Activated CD4-positive, alpha-beta T cell treated with anti-CD3 and anti-CD28 coated beads, Interleukin-2, amount 50 U/mL, for 1 hour (primary cell): ENCODE data around the gene NUDT14.

ENCODE experiments used
- DNase-seq: peaks from one replicate; pipeline ENCODE4 v3.0.0-alpha.2; 2020

NUDT14 gene

DNA sequence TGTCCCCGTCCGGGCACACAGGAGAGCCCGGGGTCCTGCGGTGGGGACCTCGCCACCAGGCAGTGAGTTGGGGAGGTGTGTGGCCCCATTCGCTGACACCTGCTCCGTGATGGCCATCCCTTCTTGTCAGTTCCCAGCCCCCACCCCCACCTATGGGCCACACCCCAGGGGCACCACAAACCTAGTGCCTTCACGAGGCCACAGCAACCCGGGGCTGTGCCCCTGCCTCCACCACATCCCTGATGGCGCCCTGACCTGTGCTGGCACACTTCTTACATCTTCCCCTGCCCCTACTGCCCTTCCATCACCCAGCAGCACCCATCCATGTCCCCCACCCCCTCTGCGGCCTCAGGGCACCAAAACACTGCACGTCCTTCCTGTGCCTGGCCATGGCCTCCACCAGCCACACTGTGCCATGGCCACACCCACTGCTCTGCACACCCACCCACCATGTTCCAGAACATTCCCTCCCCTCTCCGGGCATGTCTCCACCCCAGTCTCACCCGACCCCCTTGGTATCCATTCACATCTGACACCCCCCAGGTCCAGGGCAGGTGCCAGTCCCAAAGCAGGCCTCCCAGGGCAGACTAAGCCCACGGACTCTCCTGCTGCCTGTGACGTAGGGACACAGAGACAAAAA lies 37.0 kb downstream of the NUDT14 start:
- DNase-seq = no peak

DNA sequence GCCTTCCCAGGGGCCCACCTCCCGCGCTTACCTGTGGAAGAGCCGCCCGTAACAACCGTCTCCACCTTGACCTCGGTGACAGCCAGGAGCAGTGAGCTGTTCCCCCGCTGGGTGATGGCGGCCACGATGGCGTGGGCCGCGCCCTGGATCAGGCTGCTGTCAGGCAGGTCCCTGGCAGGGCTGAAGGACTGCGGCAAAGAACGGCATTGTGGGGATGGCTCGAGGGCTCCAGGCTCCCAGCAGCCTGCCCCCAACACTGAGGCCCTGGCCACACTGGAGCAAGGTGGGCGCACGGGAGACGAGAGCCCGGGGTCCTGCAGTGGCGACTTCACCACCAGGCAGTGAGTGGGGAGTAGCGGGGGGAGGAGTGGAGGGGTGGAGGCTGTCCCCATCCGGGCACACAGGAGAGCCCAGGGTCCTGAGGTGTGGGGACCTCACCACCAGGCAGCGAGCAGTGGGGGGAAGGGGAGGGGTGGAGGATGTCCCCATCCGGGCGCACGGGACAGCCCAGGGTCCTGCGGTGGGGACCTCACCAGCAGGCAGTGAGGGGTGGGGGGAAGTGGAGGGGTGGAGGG lies 37.6 kb downstream of the NUDT14 start:
- no peak for DNase-seq

DNA sequence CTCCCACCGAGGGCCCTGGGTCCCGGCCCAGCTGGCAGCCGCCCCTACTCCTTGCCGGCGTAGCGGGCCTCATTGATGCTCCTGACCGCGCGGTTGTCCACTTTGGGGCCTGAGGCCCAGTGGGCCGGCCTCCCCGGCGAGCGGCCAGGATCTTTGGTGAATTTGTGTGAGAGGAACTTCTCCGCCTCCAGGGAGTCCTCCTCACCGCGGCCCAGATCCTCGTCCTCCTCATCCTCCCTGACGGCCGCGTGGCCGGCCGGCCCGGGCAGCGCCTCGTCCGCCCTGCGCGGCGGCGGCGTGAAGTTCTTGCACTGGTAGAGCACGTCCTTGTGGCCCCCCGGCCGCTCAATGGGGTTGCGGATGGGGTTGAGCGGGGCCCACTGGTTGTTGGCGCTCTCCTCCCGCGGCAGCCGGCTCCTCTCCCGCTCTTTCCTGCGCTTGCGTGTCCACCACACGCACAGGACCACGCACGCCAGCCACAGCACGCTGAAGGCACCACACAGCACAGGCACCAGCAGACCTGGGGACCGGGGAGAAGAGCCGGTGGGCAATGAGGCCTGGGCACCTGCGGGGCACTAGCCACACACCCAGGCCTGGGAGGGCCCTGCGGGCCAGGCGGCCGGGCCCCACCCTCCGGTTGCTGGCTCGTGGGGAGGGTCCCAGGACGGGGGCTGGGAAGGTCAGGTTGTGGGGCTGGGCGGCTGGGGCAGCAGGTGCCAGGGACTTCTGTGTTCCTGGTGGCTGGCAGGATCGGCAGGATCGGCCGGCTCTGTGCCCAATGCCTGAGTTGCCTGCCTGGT lies 38.3 kb downstream of the NUDT14 start:
- no peak for DNase-seq

DNA sequence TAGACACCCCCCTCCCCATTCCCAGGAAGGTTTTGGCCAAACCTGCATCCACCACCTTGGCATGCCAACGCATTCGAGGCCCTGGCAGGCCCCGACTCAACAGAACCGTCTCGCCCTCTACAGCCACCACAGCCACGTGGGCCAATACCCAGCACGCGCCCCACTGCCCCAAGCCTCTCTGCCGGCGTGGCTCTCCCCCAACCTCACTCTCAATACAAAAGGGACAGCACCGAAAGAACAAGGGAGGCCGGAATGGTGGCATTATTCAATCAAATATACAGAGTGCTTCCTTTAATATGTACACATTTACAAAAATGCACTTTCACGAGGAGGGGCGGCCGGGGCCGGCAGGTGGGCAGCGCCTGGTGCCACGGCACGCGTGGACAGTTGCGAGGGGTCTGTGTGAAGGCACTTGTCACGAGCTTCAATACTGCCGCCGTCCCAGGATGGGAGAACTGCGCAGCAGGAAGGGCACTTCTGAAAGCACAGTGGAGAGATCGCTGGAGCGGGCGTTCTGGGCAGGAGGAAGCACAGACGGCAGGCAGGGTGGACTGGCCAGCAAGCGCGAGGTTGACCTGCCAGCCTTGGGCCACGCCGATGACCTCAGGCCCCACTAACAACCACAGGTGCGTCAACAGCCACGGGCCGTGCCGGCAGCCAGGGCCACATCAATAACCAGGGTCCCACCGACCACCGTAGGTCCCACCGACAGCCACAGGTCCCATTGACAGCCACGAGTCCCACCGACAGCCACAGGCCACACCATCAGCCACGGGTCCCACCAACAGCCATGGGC lies 39.4 kb downstream of the NUDT14 start:
- DNase-seq = no peak

DNA sequence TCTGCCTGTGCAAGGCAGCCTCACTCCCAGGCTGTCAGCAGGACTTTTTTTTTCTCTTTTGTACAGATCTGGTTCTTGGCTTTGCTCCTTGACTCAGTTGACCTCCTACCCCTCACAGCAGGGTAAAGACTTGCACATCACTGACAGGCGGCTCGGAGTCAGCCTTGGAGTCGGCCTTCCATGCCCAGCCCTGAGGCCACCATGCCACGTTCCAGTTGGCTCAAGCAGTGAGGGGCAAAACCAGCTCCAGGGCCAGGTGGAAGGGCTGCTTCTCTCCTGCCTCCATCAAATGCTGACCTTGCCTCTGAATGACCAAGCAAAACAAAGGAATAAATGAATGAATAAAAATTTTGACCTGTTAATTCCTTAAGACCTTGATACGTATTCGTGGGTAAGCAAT lies 40.1 kb downstream of the NUDT14 start:
- DNase-seq = no peak

DNA sequence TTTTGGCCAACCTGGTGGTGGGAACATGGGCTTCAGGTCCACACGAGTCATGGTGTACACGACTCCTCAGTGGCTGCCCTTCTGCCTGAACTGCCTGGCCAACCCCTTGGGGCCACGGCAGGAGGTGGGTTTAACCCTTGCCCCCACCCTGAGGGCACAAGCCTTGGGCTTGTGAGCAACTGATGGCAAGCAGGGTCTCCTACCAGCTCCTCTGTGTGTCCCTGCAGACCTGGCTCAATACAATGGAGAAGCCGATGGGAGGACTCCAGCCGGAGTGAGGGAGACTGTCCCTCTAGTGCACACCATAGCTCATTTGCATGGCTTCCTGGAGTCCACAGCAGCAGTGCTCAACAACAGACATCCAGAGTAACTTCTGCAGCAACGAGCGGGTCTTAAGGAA lies 40.5 kb downstream of the NUDT14 start:
- DNase-seq = no peak

DNA sequence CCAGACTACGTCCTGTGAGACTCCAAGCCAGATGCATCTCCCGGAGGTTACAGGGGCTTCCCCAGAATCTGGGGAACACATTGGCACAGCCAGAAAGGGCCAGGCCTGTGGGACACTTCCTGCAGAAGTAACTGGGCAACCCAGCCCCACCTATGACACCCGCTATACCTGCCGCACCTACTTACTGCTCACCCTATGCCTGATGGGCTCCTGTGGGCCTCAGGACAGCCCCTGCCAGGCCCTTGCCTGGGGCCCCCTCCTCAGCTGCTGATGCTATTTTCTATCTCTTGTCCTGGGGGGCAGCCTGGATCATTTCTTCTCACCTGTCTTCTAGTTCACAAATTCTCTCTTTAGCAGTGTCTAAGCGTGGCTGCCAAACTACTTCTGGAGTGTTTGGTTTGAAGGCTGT lies 41.3 kb downstream of the NUDT14 start:
- no peak for DNase-seq

DNA sequence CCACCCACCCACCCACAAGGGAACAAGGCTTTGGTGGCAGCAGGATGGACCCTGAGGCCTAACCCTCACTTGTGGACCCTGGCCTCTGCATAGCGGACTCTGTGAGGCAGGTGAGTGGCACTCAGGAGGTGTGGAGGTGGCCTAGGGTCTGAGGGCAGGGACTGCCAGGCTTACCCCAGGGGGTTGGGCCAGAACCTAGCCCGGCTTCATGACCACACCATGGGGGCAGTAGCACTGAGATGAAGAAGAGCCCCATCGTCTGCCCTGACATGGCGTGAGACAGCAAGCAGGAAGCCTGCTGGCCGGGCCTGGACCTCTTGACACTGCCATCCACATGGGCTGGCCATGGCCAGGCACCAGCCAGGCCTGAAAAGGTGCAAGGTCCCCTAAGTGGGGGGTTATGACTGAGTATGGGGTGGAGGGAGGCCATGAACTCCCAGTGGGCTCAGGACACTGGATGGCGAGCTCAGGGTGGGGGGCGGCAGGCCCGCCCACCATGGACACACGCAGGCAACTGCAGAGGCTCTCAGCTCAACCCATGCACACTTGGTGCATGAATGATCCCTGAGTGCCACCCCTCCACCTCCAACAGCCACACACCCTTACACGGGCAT lies 41.8 kb downstream of the NUDT14 start:
- no peak for DNase-seq

DNA sequence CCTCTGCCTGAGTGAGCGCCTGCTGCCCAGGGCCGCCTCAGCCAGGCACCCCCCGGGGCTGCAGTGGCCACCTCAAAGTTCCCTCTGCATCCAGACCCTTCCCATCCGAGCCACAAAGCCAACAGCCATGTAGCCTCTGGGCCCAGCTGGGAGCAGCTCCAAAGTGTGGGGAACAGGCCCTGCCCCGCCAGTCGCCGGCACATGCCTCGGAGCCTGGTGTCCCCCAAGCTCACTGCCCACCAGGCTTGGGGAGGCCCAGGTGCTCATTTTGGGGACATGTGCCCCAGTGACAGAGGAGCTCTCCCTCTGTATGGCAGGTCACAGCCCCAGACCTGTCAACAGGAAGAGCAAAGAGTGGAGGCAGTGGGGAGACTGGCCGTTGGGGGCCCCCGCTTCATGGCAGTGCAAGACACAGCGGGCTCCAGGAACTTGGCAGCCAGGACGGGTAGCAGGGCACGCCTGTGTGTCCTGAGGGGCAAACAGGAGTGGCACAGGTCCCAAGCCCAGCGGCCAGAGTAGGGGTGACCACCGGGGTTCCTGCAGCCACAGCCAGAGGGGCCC lies 42.5 kb downstream of the NUDT14 start:
- DNase-seq = no peak

DNA sequence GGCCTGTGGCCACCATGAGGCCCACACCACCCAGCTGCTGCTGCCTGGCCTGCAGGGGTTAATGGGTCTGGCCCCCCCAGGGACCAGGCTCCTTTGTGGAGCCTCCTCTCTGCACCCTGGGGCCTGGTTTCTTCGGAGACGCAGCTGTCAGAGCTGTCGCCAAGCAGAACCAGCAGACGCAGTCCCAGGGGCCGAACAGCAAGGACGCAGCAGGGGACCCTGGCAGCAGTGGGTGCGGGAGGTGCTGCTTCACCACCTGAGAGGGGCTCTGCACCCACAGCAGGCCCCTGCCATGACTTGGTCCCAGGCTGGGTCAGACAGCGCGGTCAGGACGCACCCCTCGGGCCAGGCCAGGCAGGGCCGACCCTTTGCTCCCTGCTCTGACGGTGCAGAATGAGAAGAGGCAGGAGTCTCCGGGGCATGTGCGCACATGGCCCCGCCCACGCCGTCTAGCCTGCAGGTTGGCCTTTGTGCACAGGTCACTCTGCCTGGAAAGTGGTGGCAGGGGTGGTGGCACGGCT lies 43.0 kb downstream of the NUDT14 start:
- no peak for DNase-seq

DNA sequence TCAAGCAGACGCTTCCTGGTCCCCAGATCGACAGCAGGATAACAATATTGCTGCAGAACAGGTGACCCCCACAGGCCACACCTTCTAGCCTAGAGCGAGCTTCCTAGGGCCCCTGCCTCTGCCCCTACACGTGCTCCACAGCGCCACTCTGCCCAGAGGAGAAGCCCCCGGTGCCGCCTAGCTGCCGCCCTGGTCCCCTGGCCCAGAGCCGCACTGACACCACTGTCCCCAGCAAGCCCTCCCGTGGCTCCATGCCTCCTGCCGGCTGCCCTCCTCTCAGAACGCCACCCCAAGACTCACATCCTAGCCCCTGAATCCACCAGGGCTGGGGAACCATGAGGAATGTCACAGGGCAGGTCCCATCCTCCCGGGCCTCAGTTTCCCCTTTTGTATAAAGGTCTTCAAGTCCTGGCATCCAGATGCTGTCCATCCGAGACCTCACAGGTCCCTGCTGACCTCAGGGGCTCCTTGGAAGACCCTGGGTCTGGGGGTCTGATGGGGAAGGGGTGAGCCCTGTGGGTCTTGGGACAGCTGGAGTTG lies 43.6 kb downstream of the NUDT14 start:
- no peak for DNase-seq

DNA sequence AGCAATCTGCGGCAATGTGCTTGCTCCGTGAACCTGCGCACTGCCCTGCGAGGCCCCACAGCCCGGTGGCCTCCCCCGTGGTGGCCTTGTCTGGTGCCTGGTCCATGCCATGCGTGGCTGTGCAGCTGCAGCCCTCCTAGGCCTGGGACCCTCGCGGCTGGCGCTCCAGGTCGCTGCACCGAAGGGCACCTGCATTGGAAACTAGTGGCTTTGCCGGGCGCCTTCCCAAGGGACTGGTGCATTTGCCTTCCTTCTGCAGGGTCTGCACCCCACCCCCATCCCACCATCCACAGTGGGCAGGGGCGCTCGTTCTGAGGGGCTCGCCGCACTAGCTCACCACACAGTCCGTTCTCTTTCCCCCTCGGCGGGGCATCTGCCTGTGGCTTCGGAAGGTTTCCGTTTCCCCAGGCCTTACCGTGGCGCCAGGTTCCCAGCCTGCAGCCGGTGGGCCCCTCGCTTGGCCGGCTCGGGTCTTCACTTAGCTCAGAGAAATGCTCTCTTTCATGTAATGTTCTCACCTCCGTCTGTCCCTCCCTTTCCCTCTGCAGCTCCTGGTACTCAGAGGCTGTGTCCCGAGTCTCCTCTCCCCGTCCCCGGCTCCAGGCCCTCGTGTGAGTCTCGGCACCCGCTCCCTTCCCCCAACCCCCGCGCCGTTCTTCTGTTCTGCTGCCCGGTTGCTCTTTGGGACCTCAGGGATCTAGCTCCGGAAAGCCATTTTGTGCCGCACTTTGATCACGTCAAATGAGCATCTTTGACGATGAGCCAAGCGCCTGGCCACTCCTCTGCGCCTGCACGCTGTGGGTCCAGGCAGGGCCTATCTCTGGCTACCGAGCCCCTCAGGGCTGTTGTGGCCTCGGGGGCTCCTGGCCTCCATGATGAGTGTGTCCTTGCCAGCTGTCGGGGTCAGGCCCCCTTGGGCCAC lies 44.5 kb downstream of the NUDT14 start:
- DNase-seq = no peak

DNA sequence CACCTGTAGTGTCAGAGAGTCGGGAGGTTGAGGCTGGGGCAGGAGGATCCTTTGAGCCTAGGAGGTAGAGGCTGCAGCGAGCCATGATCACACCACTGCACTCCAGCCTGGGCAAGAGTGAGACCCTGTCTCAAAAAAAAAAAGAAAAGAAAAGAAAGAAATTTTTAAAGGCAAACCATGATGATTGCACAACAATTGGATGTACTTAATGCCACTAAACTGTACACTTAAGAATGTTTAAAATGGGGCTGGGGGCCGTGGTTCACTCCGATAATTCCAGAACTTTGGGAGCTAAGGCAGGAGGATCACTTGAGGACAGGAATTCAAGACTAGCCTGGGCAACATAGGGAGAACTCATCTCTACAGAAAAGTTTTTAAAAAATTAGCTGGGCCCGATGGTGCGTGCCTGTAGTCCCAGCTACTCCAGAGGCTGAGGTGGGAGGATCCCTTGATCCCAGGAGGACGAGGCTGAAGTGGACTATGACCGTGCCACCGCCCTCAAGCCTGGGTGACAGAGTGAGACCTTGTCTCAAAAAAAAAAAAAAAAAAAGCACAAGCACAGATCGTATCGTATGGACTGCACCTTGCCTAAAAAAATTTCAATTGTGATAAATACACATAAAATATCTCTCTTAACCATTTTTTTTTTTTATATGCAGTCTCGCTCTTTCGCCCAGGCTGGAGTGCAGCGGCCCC lies 45.3 kb downstream of the NUDT14 start:
- no peak for DNase-seq

DNA sequence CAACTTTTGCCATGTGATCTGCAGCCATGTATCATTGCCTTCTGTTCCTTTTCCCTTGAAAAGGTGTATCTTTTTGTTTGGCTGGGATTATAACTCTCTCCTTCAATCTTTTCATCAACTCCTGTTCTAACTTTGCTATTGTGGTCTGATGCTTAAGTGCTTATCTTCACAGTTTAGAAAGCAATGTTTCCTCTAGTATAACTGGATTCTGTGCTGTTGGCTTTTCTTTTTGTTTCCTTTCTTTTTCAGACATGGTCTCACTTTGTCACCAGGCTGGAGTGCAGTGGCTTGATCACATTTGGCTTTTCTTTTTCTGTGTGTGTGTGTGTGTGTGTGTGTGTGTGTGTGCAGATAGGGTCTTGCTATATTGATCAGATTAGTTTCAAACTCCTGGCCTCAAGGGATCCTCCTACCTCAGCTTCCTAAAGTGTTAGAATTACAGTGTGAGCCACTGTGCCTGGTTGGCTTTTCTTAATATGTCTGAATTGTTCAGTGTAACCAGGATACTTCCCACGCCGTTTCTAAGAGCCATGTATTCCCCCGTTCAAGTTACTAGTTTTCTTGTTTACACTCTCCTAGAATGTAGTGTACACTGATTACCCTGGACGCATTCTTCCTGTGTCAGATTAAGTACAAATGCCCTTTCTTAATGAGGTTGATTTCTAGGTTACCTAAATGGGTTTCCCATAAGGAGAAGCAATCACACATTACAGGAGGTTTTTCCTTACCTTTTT lies 48.0 kb downstream of the NUDT14 start:
- no peak for DNase-seq

DNA sequence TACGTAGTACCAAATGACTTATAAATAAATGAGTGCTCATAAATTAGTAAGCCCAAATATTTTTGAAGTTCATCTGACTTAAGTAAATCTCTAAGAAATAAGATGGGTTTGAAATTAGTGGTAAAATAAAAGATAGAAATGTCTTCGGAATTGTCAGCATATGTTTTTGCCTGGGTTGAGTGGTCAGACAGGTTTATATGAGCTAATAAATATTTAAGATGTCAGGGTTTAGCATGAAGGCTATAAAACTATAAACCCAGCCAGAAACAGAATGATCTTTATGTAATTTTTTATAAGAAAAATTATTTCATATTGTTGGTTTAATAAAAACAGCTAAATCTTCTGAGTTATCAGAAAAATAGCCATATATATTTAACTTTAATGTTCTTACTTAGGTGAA lies 49.9 kb downstream of the NUDT14 start:
- no peak for DNase-seq

DNA sequence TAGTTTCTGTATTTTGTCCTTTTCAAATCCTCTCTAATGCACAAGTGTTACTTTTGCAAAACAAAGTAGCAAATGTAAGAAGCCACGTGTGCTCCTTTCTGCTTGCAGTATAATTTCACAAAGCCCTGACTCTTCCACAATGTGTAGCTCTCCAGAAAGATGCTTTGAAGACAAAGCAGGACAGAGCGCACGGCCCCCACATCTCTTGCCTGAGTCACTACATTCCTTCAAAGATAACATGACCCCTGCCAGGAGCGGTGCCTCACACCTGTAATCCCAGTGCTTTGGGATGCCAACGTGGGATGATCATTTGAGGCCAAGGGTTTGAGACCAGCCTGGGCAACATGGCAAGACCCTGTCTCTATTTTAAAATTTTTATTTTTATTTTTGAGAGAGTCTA lies 53.1 kb downstream of the NUDT14 start:
- DNase-seq = no peak

DNA sequence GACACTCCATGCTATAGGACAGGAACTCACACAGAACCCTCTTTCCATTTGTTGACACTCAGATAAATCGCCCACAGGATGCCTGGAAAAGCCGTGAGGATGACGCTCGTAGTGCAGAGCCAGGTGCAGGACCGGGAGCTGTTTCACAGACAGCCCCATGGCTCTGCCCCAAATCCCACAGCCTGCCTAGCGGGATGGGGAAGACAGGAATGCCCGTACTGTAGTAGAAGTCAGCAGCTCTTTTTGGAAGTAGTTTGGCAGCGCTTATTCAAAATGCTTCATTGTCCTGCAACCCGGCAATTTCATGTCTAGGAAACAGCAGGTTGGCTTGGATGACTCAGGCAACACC lies 54.2 kb downstream of the NUDT14 start:
- DNase-seq = no peak

DNA sequence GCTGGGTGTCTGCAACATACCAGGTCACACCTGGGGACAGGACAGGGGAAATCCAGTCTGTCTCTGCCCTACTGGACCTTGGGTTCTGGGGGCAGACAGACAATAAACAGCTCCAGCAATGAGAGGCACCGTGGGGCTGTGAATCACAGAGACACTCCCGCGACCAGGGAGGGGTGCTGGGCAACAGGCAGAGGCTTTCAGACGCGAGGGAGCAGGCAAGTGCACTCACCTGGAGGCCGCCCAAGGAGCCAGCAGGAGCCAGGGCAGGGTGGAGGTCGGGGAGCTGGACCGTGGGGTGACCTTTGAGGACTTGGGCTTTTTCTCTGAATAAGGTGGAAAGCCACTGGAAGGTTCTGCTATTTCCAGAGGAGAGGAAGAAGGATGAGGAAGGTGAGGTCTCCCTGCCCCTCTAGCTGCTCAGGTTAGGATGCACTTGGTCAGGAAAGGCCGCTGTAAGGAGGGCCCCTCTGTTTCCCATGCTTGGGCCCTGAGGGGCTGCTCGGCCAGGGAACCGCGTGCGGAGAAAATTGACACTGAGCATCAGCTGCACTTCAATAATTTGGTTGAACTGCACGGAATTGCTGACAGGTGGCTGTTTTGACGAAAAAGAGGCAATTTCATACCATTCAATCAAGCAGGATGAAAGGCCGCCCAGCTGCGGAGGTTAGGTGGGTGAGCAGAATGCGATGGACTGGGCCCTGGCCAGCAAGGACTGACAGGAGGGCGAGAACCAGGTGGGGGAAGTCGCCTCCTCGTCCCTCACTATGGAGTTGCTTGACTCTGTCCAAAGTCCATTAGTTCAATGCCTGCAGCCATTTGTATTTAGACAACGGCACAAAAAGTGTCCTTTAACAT lies 54.8 kb downstream of the NUDT14 start:
- no peak for DNase-seq

DNA sequence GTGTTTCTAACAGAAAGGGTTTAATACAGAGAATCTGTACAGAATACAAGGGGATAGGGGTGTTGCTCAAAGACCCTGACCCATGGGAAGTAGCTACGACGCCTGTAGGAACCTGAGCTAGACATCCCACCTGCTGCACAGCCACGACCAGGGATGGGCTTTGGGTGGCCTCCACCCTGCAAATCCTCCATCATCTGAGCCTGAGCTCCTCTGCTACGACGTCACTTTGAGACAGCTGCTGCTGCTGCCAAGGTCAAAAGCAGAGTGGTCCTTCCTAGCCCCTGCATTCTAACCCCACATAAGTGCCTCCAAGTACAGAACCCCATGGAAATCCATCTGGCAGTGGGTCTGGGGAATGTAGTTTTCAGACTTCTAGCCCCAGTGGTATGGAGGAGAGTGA lies 56.3 kb downstream of the NUDT14 start:
- no peak for DNase-seq
